Stomach (tissue), 9 donors: ENCODE data around the gene NDUFA8. TPM values are rescaled to one million over a fixed set of nuclear protein-coding genes. Genes with fewer than 3 reads are reported as not detected.

Experiments
- DNase-seq, 2 donors: peaks; one replicate each; pipeline versions ENCODE4 v3.0.0 to v3.0.0-alpha.2; 2013 to 2019
- H3K27ac ChIP-seq, 5 donors: fragments of 200-600 bp in 4 of 5; sonication (generic) in 4 of 5; one replicate each; pipeline ENCODE4 v1.5.1; 2013 to 2019; ENCODE audit warnings: mild to moderate bottlenecking in 1 of 5, moderate library complexity in 1 of 5
- H3K27me3 ChIP-seq, 3 donors: fragments of 200-600 bp; sonication (generic); one replicate each; pipeline ENCODE4 v1.5.1; 2017 to 2019; ENCODE audit warnings: mixed run types in 1 of 3
- H3K36me3 ChIP-seq, 4 donors: fragments of 200-600 bp; sonication (generic); 1 replicate in 3 of 4; 2 replicates in 1 of 4; pipeline ENCODE4 v1.5.1; 2016 to 2019
- H3K4me1 ChIP-seq, 4 donors: fragments of 200-600 bp; sonication (generic); one replicate each; pipeline ENCODE4 v1.5.1; 2016 to 2019
- H3K4me3 ChIP-seq, 4 donors: fragments of 200-600 bp; sonication (generic) in 3 of 4; one replicate each; pipeline ENCODE4 v1.5.1; 2016 to 2019; ENCODE audit warnings: mild to moderate bottlenecking in 1 of 4
- H3K9me3 ChIP-seq, 4 donors: fragments of 200-600 bp; sonication (generic); one replicate each; pipeline ENCODE4 v1.5.1; 2016 to 2019
- EP300 ChIP-seq: sonication (generic); formaldehyde crosslinking; IDR thresholded peaks from one replicate; pipeline ENCODE4 v1.6.1; 2017; ENCODE audit warnings: antibody characterized with exemption
- POLR2A ChIP-seq, 4 donors: fragments of 450-650 bp; IDR thresholded peaks; one replicate each; pipeline ENCODE4 v1.6.1; 2016; ENCODE audit warnings: antibody characterized with exemption in 4 of 4, control low read depth in 2 of 4, mild to moderate bottlenecking in 1 of 4, moderate library complexity in 1 of 4
- POLR2AphosphoS5 ChIP-seq, 3 donors: sonication (generic); formaldehyde crosslinking; IDR thresholded peaks; one replicate each; pipeline ENCODE4 v1.6.1; 2016; ENCODE audit warnings: antibody characterized with exemption in 3 of 3
- WGBS, 5 donors: extraction: QIAGEN DNeasy Blood & Tissue Kit in 3 of 5; methylation state at CpG; one replicate each; pipeline versions ENCODE4 v1.1.5 to v1.1.7; 2013 to 2018; 5-methylcytosine and 5-hydroxymethylcytosine counted together
- intact Hi-C: fragments of 100-400 bp; cut with DNase I; formaldehyde crosslinking; loops from one replicate; pipeline ENCODE4 v1.15.1; 2023; ENCODE audit warnings: low total_unique reads
- polyA plus RNA-seq, 3 donors: library from polyadenylated mRNA; stranded (reverse); fragments of 200-250 nt; gene quantifications; one replicate each; pipeline ENCODE4 v1.2.3, GENCODE V29; 2013
- total RNA-seq, 5 donors: library from RNA; depleted of rRNA; stranded (reverse); fragments of >200 nt; gene quantifications; one replicate each; pipeline versions ENCODE4 v1.1.0 to v1.2.3, GENCODE V29; 2014 to 2016
- TF ChIP-seq, protein P1 (sequence below), 7 experiments: fragments of 450-650 bp in 4 of 7; fragments of 200-600 bp in 3 of 7; sonication (generic) in 3 of 7; IDR thresholded peaks; one replicate each; pipeline ENCODE4 v1.5.1; 2016 to 2019; ENCODE audit warnings: antibody characterized with exemption in 7 of 7, control low read depth in 2 of 7, mild to moderate bottlenecking in 1 of 7
- donor health status: healthy with polysubstance abuse.
- donor health status: Bipolar disorder and iron deficiency.
- donor health status: healthy.

The NDUFA8 gene
- total and polyA plus RNA-seq, 8 donors = 10.5 to 130 (median 53.3) TPM

DNA sequence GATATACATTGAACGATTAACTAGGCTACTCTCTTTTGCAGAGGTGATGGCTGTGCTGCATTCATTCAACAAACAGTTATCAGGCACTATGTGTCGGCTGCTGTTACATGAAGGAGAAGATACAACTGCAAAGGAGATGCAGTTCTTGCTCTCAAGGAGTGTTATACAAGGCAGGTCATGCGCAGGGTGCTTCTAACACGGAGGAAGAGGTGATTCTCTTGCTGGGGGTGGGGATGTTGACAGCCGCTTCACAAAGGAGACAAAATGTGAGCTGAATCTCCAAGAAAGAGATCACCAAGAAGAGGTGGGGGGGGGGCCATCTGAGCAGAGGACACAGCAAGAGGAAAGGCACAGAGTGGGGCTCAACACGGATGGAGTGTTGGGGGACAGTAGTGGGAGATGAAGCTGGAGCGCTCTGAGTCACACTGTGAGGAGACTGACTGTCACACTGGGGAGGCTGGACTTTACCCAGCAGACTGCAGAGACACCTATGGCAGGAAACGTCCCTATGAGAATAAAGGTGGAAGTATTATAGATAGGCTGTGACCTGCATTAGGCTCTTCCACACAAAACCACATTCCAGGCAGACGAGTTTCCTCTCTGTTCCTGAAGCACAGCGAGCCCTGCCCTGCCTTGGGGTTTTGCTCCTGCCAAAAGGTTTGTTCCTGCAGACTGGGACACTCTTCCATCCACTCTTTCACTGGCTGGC, 20.9 kb downstream of the NDUFA8 start:
- peaks cover 11 to 21% (median 18%) of the 10 kb centered on the region in 4 donors for H3K36me3 ChIP-seq
- no peak for DNase-seq
- intact Hi-C loops = no loop called here
- peaks cover 4 to 36% (median 25%) of the 10 kb centered on the region in 4 donors for H3K4me1 ChIP-seq
- H3K27me3 ChIP-seq = no peaks in the 10 kb centered on the region
- no peak overlapping the region for H3K27ac ChIP-seq
- 64 to 76% (median 75%) methylated on average over 10 of the region's 10 CpGs for WGBS, 5 donors
- TF ChIP-seq, protein P1, sequence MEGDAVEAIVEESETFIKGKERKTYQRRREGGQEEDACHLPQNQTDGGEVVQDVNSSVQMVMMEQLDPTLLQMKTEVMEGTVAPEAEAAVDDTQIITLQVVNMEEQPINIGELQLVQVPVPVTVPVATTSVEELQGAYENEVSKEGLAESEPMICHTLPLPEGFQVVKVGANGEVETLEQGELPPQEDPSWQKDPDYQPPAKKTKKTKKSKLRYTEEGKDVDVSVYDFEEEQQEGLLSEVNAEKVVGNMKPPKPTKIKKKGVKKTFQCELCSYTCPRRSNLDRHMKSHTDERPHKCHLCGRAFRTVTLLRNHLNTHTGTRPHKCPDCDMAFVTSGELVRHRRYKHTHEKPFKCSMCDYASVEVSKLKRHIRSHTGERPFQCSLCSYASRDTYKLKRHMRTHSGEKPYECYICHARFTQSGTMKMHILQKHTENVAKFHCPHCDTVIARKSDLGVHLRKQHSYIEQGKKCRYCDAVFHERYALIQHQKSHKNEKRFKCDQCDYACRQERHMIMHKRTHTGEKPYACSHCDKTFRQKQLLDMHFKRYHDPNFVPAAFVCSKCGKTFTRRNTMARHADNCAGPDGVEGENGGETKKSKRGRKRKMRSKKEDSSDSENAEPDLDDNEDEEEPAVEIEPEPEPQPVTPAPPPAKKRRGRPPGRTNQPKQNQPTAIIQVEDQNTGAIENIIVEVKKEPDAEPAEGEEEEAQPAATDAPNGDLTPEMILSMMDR (IDR thresholded peaks at IDR 0.05) = no peak
- TF ChIP-seq EP300 (no peak), POLR2A (IDR thresholded peaks at IDR 0.05) (no peak), POLR2AphosphoS5 (IDR thresholded peaks at IDR 0.05) (no peak)
- H3K9me3 ChIP-seq = no peaks in the 10 kb centered on the region
- H3K4me3 ChIP-seq = no peak overlapping the region

DNA sequence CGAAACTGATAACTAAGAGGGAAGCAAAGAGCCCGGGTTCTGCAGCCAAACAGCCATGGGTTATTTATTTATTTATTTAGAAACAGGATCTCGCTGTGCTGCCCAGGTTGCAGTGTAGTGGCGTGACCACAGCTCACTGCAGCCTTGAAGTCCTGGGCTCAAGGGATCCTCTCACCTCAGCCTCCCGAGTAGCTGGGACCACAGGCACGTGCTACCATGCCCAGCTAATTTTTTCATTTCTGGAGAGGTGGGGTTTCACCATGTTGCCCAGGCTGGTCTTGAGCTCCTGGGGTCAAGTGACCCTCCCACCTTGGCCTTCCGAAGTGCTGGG, 24.1 kb downstream of the NDUFA8 start:
- H3K27ac ChIP-seq = no peak overlapping the region
- 85 to 90% (median 87%) methylated on average over 7 of the region's 7 CpGs for WGBS, 5 donors
- no peak for DNase-seq
- peaks cover 0 to 6% (median 0%) of the 10 kb centered on the region in 3 donors for H3K27me3 ChIP-seq
- H3K4me3 ChIP-seq = no peak overlapping the region
- H3K4me1 ChIP-seq = peaks cover 0 to 22% (median 11%) of the 10 kb centered on the region in 4 donors
- H3K9me3 ChIP-seq = no peaks in the 10 kb centered on the region
- TF ChIP-seq POLR2AphosphoS5 (IDR thresholded peaks at IDR 0.05) (no peak), EP300 (no peak), POLR2A (IDR thresholded peaks at IDR 0.05) (no peak)
- TF ChIP-seq, protein P1 (IDR thresholded peaks at IDR 0.05) = no peak
- H3K36me3 ChIP-seq = no peaks in the 10 kb centered on the region
- intact Hi-C loops = no loop called here

DNA sequence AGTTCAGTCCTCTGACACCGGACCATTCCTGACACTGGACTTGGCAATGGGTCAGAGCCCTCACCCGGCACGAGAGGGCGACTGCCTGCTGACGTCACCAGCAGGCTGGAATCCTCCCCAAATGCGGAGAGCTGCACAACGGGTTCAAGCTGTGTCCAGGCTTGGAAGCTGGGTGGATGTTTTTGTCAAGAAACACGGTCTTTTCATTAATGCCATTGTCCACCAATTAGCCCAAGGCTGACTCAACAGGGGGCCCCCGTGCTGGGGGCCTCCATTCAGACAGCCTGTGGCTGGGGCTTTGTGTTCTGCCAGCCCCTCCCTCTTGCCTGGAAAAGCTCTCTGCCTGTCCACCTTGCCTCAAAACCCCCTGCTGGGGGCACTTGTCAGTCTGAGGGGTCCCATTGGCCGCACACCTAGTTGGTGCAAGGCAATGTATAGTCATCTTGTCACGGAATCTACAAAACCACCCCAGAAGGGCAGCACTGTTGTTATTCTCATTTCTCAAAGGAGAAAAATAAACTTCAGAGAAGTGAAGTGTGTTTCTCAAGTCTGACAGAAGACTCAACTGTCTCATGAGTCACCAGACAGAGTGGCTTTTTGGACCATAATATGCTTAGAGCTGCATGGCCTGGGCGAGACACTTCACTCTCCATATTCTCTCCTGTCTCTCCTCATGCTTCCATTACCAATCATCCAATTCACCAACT, 24.6 kb downstream of the NDUFA8 start:
- no peak for DNase-seq
- H3K36me3 ChIP-seq = no peaks in the 10 kb centered on the region
- peaks cover 0 to 17% (median 8%) of the 10 kb centered on the region in 4 donors for H3K4me1 ChIP-seq
- no peak overlapping the region for H3K4me3 ChIP-seq
- peaks cover 0 to 6% (median 0%) of the 10 kb centered on the region in 3 donors for H3K27me3 ChIP-seq
- no peaks in the 10 kb centered on the region for H3K9me3 ChIP-seq
- intact Hi-C loops = no loop called here
- H3K27ac ChIP-seq = no peak overlapping the region
- WGBS, 5 donors = 39 to 56% (median 55%) methylated on average over 8 to 12 of the region's 12 CpGs
- TF ChIP-seq, protein P1 (IDR thresholded peaks at IDR 0.05) = no peak
- TF ChIP-seq POLR2A (IDR thresholded peaks at IDR 0.05) (no peak), EP300 (no peak), POLR2AphosphoS5 (IDR thresholded peaks at IDR 0.05) (no peak)

DNA sequence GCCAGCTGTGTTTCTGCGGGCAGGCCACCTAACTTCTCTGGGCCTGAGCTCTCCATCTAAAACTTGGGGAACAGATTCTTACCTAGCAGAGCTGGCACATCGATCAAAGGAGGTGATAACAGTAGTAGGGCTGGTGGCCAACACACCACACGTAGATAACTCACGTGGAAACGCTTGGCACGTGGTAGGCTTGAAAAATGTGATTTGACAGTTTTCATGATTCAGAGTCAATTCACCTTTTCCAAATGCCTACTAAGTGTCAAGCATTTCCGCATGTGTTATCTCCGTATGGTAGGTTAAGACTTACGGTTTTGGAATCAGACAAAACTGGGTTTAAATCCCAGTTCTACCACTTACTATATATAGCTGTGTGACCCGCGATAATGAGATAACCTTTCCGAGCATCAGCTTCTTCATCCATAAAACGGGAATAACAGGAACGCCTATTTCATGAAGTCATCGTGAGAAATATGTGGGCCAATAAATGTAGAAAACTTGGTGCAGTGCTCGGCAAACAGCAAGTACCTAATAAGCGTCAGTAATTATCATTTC, 25.5 kb downstream of the NDUFA8 start:
- TF ChIP-seq, protein P1 (IDR thresholded peaks at IDR 0.05) = no peak
- TF ChIP-seq POLR2AphosphoS5 (IDR thresholded peaks at IDR 0.05) = no peak
- TF ChIP-seq POLR2A (IDR thresholded peaks at IDR 0.05) = no peak
- no peak for TF ChIP-seq EP300
- H3K4me1 ChIP-seq = peaks cover 0 to 16% (median 5%) of the 10 kb centered on the region in 4 donors
- WGBS, 5 donors = 58 to 78% (median 64%) methylated on average over 17 of the region's 17 CpGs
- no peaks in the 10 kb centered on the region for H3K36me3 ChIP-seq
- no peak overlapping the region for H3K4me3 ChIP-seq
- intact Hi-C loops = no loop called here
- no peak for DNase-seq
- peaks cover 0 to 6% (median 0%) of the 10 kb centered on the region in 3 donors for H3K27me3 ChIP-seq
- H3K9me3 ChIP-seq = no peaks in the 10 kb centered on the region
- peak overlapping the region in 1 of 5 donors; percentile 20 for H3K27ac ChIP-seq
